ENCODE data around the gene ADI1. TPM values are rescaled to one million over a fixed set of nuclear protein-coding genes. Genes with fewer than 3 reads are reported as not detected.

Gene ADI1
- total RNA-seq, 1 experiment from 2014 or later = 69.2 TPM

DNA sequence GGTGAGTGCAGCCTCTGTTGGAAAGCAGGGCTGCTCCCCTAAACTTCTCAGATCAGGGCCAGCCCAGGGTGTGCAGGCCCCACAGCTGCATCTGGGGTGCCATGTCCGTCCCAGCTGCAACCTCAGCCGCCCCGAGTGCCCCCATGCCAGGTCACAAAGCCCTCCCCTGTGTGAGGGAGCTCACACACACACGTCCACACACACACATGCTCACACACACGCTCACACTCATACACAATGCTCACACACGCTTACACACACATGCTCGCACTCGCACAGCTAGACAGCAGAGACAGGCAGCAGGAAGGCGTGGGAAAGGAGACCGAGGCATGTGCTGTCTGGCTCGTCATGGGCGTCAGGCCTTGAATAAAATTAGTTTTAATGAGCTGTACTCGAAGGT, 55.4 kb downstream of the ADI1 start:
- Histone ChIP-seq H3K4me3 (ENCODE audit: low read depth, low read length) (no peak overlapping the region), H3K4me1 (peaks cover 20% of the 10 kb centered on the region), H3K27me3 (replicated peaks; ENCODE audit: control insufficient read depth, insufficient read depth, low read length) (no peaks in the 10 kb centered on the region), H3K9me3 (no peaks in the 10 kb centered on the region), H3K36me3 (ENCODE audit: control insufficient read depth, insufficient read depth, low read length) (peaks cover 1% of the 10 kb centered on the region)
- Mint-ChIP-seq H3K4me1 (ENCODE audit: low read depth, unreplicated experiment) (no peaks in the 10 kb centered on the region), H3K9me3 (ENCODE audit: unreplicated experiment) (no peaks in the 10 kb centered on the region), H3K36me3 (ENCODE audit: insufficient read depth, unreplicated experiment) (peaks cover 15% of the 10 kb centered on the region), H3K27me3 (ENCODE audit: insufficient read depth, unreplicated experiment) (no peaks in the 10 kb centered on the region), H3K4me3 (ENCODE audit: unreplicated experiment) (no peak overlapping the region), H3K27ac (ENCODE audit: unreplicated experiment) (peak overlapping the region; percentile 18)
- intact Hi-C loops (cut with micrococcal nuclease; ENCODE audit: unreplicated experiment) = loop anchor here (5.0 kb wide), 1 partner anchor 73 kb away; no protein-coding TSS in a partner anchor
- DNase-seq = no peak
- CTCF ChIA-PET = no interaction called here
- TF ChIP-seq, protein P1, sequence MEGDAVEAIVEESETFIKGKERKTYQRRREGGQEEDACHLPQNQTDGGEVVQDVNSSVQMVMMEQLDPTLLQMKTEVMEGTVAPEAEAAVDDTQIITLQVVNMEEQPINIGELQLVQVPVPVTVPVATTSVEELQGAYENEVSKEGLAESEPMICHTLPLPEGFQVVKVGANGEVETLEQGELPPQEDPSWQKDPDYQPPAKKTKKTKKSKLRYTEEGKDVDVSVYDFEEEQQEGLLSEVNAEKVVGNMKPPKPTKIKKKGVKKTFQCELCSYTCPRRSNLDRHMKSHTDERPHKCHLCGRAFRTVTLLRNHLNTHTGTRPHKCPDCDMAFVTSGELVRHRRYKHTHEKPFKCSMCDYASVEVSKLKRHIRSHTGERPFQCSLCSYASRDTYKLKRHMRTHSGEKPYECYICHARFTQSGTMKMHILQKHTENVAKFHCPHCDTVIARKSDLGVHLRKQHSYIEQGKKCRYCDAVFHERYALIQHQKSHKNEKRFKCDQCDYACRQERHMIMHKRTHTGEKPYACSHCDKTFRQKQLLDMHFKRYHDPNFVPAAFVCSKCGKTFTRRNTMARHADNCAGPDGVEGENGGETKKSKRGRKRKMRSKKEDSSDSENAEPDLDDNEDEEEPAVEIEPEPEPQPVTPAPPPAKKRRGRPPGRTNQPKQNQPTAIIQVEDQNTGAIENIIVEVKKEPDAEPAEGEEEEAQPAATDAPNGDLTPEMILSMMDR (IDR thresholded peaks at IDR 0.05; ENCODE audit: insufficient read depth in 1 of 2, low read depth in 1 of 2, low read length in 1 of 2, severe bottlenecking in 1 of 2, unreplicated experiment in 1 of 2) = no peak
- POLR2A ChIA-PET = interaction anchor here (0.6 kb wide), 1 partner anchor 38 kb away, joined by 3 read pairs; no protein-coding TSS in a partner anchor
- BruUV-seq (replicated peaks) = no TSS peak

DNA sequence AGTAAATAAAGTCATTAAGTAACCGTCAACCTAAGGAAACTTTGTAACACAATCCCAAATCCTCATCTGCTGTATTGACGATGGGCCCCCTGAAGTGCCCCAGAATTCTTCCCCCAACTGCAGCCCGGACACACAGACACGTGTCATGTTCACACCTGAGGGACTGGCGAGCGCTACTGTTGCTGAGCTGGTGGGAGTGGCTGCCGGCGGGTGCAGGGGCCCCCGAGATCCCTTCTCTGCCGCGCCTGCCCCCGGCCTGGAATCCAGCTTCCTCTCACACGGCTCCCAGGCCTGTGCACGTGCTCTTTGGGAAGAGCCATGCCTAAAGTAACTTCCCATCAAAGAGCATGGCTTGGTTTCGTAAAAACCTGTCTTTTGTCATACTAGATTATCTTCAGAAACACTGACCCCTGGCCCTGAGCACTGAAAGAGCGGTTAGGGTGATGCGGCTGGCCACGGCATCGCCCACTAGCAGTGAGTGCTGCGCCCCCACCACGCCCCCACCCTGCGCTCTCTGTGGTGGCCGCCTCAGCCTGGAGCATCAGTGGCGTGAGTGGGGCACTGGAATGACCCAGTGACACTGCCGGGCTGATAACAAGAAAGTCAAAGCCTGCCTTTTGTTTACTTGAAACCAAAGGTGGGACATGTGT, 56.0 kb downstream of the ADI1 start:
- Histone ChIP-seq H3K27me3 (replicated peaks; ENCODE audit: control insufficient read depth, insufficient read depth, low read length) (no peaks in the 10 kb centered on the region), H3K9me3 (no peaks in the 10 kb centered on the region), H3K4me3 (ENCODE audit: low read depth, low read length) (no peak overlapping the region), H3K4me1 (peaks cover 20% of the 10 kb centered on the region), H3K36me3 (ENCODE audit: control insufficient read depth, insufficient read depth, low read length) (peaks cover 1% of the 10 kb centered on the region; the same call in 1 of the 2 replicates)
- no peak overlapping the region for H3K4me3 Mint-ChIP-seq (ENCODE audit: unreplicated experiment)
- DNase-seq = peak in 1 of 2 experiments; percentile 12
- ChIA-PET POLR2A (no interaction called here), CTCF (interaction anchor here (1.4 kb wide), 1 partner anchor 40 kb away, joined by 7 read pairs; no protein-coding TSS in a partner anchor)
- no TSS peak for BruUV-seq (replicated peaks)
- H3K9me3 Mint-ChIP-seq (ENCODE audit: unreplicated experiment) = no peaks in the 10 kb centered on the region
- H3K4me1 Mint-ChIP-seq (ENCODE audit: low read depth, unreplicated experiment) = no peaks in the 10 kb centered on the region
- H3K27ac Mint-ChIP-seq (ENCODE audit: unreplicated experiment) = no peak overlapping the region
- no peaks in the 10 kb centered on the region for H3K27me3 Mint-ChIP-seq (ENCODE audit: insufficient read depth, unreplicated experiment)
- TF ChIP-seq, protein P1 (IDR thresholded peaks at IDR 0.05; ENCODE audit: insufficient read depth in 1 of 2, low read depth in 1 of 2, low read length in 1 of 2, severe bottlenecking in 1 of 2, unreplicated experiment in 1 of 2) = no peak
- H3K36me3 Mint-ChIP-seq (ENCODE audit: insufficient read depth, unreplicated experiment) = peaks cover 15% of the 10 kb centered on the region
- intact Hi-C loops (cut with micrococcal nuclease; ENCODE audit: unreplicated experiment) = loop anchor here (5.0 kb wide), 1 partner anchor 74 kb away; no protein-coding TSS in a partner anchor

DNA sequence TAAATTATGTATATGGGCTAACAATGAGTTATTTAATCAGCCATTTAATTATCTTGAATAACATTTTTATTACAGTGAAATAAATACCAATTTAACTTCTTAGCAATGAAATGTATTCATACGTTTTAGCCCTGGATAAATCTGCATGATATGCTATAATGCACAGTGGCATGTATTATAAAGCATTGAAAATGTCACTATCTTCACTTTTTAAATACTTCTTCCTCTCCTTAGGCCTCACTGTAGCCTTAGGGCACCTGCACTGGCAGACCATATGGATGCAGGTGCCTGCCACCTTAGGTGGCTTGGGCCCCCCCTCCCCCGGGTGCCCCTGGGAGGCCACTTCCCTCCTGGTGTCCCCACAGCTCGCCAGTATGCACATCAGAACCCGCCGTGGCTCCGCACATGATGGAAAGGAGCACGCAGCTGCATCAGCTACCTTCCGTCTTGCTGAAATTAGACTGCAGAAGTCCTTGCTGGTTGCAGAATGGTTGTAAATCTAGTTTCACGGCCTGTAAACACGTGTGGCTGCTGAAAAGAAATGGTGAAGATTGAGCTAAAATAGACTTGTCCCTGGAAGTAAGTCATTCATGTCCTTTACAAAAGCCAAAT, 56.7 kb downstream of the ADI1 start:
- H3K4me1 ChIP-seq = peaks cover 20% of the 10 kb centered on the region
- TF ChIP-seq, protein P1 (IDR thresholded peaks at IDR 0.05; ENCODE audit: insufficient read depth in 1 of 2, low read depth in 1 of 2, low read length in 1 of 2, severe bottlenecking in 1 of 2, unreplicated experiment in 1 of 2) = no peak
- no TSS peak for BruUV-seq (replicated peaks)
- intact Hi-C loops (cut with micrococcal nuclease; ENCODE audit: unreplicated experiment) = loop anchor here (1.0 to 5.0 kb wide), 2 partner anchors 38 to 75 kb away; no protein-coding TSS in a partner anchor
- Mint-ChIP-seq H3K27me3 (ENCODE audit: insufficient read depth, unreplicated experiment) (no peaks in the 10 kb centered on the region), H3K9me3 (ENCODE audit: unreplicated experiment) (no peaks in the 10 kb centered on the region), H3K36me3 (ENCODE audit: insufficient read depth, unreplicated experiment) (peaks cover 15% of the 10 kb centered on the region), H3K4me1 (ENCODE audit: low read depth, unreplicated experiment) (no peaks in the 10 kb centered on the region), H3K27ac (ENCODE audit: unreplicated experiment) (no peak overlapping the region), H3K4me3 (ENCODE audit: unreplicated experiment) (no peak overlapping the region)
- peak in 1 of 2 experiments; percentile 21 for DNase-seq
- ChIA-PET CTCF (interaction anchor here (1.4 kb wide), 1 partner anchor 39 kb away, joined by 7 read pairs; no protein-coding TSS in a partner anchor), POLR2A (no interaction called here)
- H3K27me3 ChIP-seq (replicated peaks; ENCODE audit: control insufficient read depth, insufficient read depth, low read length) = no peaks in the 10 kb centered on the region
- no peaks in the 10 kb centered on the region for H3K9me3 ChIP-seq
- H3K4me3 ChIP-seq (ENCODE audit: low read depth, low read length) = no peak overlapping the region
- H3K36me3 ChIP-seq (ENCODE audit: control insufficient read depth, insufficient read depth, low read length) = peaks cover 1% of the 10 kb centered on the region; the same call in 1 of the 2 replicates

Data from Caco-2 (cell line).